Neural progenitor cell (in vitro differentiated cells): Measurements from ENCODE around the gene PROK1.

Source experiments
- CTCF ChIP-seq: fragments of 200-600 bp; sonication (generic); IDR thresholded peaks from 2 replicates; pipeline ENCODE4 v1.5.1; 2017; ENCODE audit warnings: antibody characterized with exemption, mild to moderate bottlenecking
- EZH2 ChIP-seq: fragments of 200-600 bp; sonication (generic); IDR thresholded peaks from 2 replicates; pipeline ENCODE4 v1.6.1; 2017; ENCODE audit warnings: antibody characterized with exemption, mild to moderate bottlenecking, moderate library complexity

GRCh38 chr1:110493059-110493699, 42.2 kb downstream of the PROK1 start:
- TF ChIP-seq CTCF = no peak
- TF ChIP-seq EZH2 = no peak
